GM23248 (cell line): Measurements from ENCODE around the gene GRID2. TPM values are rescaled to one million over a fixed set of nuclear protein-coding genes. Genes with fewer than 3 reads are reported as not detected.
"Not testable (repeated sequence)": the region's sequence is repeated elsewhere in the genome, so short reads cannot be mapped to it uniquely, and the experiment has no call there.

Experiments
- DNase-seq: peaks from one replicate; pipeline ENCODE4 v3.0.0-alpha.2; 2015
- H2AFZ ChIP-seq: fragments of 200-600 bp; sonication (generic); 2 replicates; pipeline ENCODE4 v1.6.1; 2016; ENCODE audit warnings: antibody characterized with exemption
- H3F3A ChIP-seq: fragments of 200-600 bp; sonication (generic); 2 replicates; pipeline ENCODE4 v1.6.1; 2016; ENCODE audit warnings: mild to moderate bottlenecking, antibody characterized with exemption, mixed run types; ENCODE audit not compliant: insufficient read depth
- H3K27ac ChIP-seq: fragments of 200-600 bp; sonication (generic); 2 replicates; pipeline ENCODE4 v1.5.1; 2016; ENCODE audit warnings: mild to moderate bottlenecking
- H3K27me3 ChIP-seq: fragments of 200-600 bp; sonication (generic); replicated peaks from 2 replicates; pipeline ENCODE4 v1.6.1; 2016; ENCODE audit warnings: mild to moderate bottlenecking; ENCODE audit not compliant: insufficient read depth
- H3K36me3 ChIP-seq: fragments of 200-600 bp; sonication (generic); 2 replicates; pipeline ENCODE4 v1.6.1; 2016; ENCODE audit warnings: low read depth, mild to moderate bottlenecking
- H3K4me1 ChIP-seq: fragments of 200-600 bp; sonication (generic); 2 replicates; pipeline ENCODE4 v1.6.1; 2016; ENCODE audit warnings: mild to moderate bottlenecking; ENCODE audit not compliant: insufficient read depth
- H3K4me2 ChIP-seq: fragments of 200-600 bp; sonication (generic); one replicate; pipeline ENCODE4 v1.6.1; 2016; ENCODE audit warnings: mild to moderate bottlenecking; ENCODE audit not compliant: unreplicated experiment
- H3K4me3 ChIP-seq: fragments of 200-600 bp; sonication (generic); 2 replicates; pipeline ENCODE4 v1.5.1; 2016; ENCODE audit warnings: mild to moderate bottlenecking
- H3K79me2 ChIP-seq: fragments of 200-600 bp; sonication (generic); 2 replicates; pipeline ENCODE4 v1.6.1; 2016; ENCODE audit warnings: mild to moderate bottlenecking; ENCODE audit not compliant: insufficient read depth
- H3K9ac ChIP-seq: fragments of 200-600 bp; sonication (generic); 2 replicates; pipeline ENCODE4 v1.6.1; 2016; ENCODE audit warnings: mild to moderate bottlenecking
- H3K9me2 ChIP-seq: fragments of 200-600 bp; sonication (generic); 2 replicates; pipeline ENCODE4 v1.6.1; 2016; ENCODE audit warnings: mixed run types, mild to moderate bottlenecking, moderate library complexity; ENCODE audit not compliant: insufficient read depth
- H3K9me3 ChIP-seq: fragments of 200-600 bp; sonication (generic); one replicate; pipeline ENCODE4 v1.6.1; 2017; ENCODE audit warnings: low read depth
- H4K20me1 ChIP-seq: fragments of 200-600 bp; sonication (generic); 2 replicates; pipeline ENCODE4 v1.6.0; 2016; ENCODE audit not compliant: insufficient read depth
- EZH2 ChIP-seq: fragments of 200-600 bp; sonication (generic); IDR thresholded peaks from 2 replicates; pipeline ENCODE4 v1.6.1; 2018; ENCODE audit warnings: antibody characterized with exemption, mild to moderate bottlenecking; ENCODE audit not compliant: insufficient read depth, poor library complexity, severe bottlenecking
- EZH2phosphoT487 ChIP-seq: fragments of 200-600 bp; sonication (generic); IDR thresholded peaks from 2 replicates; pipeline ENCODE4 v1.6.1; 2018; ENCODE audit warnings: antibody characterized with exemption, moderate library complexity, mild to moderate bottlenecking, low read depth; ENCODE audit not compliant: insufficient read depth
- WGBS, 2 experiments: methylation state at CpG; one replicate each; pipeline ENCODE4 v1.1.6; 2015 to 2017; ENCODE audit warnings: low lambda C conversion rate in 2 of 2, low coverage in 1 of 2; ENCODE audit errors: missing lambda C conversion rate in 2 of 2; 5-methylcytosine and 5-hydroxymethylcytosine counted together
- in situ Hi-C: fragments of 300-500 bp; cut with MboI; formaldehyde crosslinking; loops from 2 replicates; pipeline ENCODE4 v1.15.0; 2020
- polyA plus RNA-seq: library from polyadenylated mRNA; unstranded; fragments of >200 nt; fragmentation: Nextera tagmentation; extraction: Ambion mirVana; gene quantifications from 2 replicates; pipeline ENCODE4 v1.2.1, GENCODE V29; 2016
- total RNA-seq: library from RNA; depleted of rRNA; stranded (reverse); fragments of >200 nt; shearing (Covaris generic); gene quantifications from 2 replicates; pipeline ENCODE4 v1.2.3, GENCODE V29; 2014

GRID2 gene
- total and polyA plus RNA-seq, 2 experiments from 2014 or later, result not detected

- Histone ChIP-seq H3K27me3 (no peaks in the 10 kb centered on the region), H3K9me2 (no peaks in the 10 kb centered on the region), H4K20me1 (no peaks in the 10 kb centered on the region), H3K4me3 (no peak overlapping the region), H3K79me2 (no peaks in the 10 kb centered on the region), H3K9ac (no peak overlapping the region), H3K27ac (no peak overlapping the region), H2AFZ (no peak overlapping the region), H3K4me2 (no peak overlapping the region), H3K36me3 (no peaks in the 10 kb centered on the region), H3K9me3 (no peaks in the 10 kb centered on the region), H3F3A (no peaks in the 10 kb centered on the region), H3K4me1 (no peaks in the 10 kb centered on the region)
- TF ChIP-seq EZH2phosphoT487 (no peak), EZH2 (no peak)
- WGBS, 2 experiments, result 7 to 11% methylated on average over 1 of the region's 1 CpG
- in situ Hi-C loops, result no loop called here
- no peak for DNase-seq
These were observed 141.4 kb downstream of the GRID2 start for GRCh38 chr4:92445127-92445526.

- Histone ChIP-seq H3K9me2 (no peaks in the 10 kb centered on the region), H2AFZ (no peak overlapping the region), H3K27ac (no peak overlapping the region), H3K4me2 (no peak overlapping the region), H3K27me3 (no peaks in the 10 kb centered on the region), H3K4me1 (no peaks in the 10 kb centered on the region), H3K9ac (no peak overlapping the region), H4K20me1 (no peaks in the 10 kb centered on the region), H3K79me2 (no peaks in the 10 kb centered on the region), H3K9me3 (no peaks in the 10 kb centered on the region), H3K4me3 (no peak overlapping the region), H3F3A (no peaks in the 10 kb centered on the region), H3K36me3 (no peaks in the 10 kb centered on the region)
- TF ChIP-seq EZH2phosphoT487 (no peak), EZH2 (no peak)
- WGBS, 2 experiments, result 8 to 10% methylated on average over 1 of the region's 1 CpG
- in situ Hi-C loops, result no loop called here
- DNase-seq, result no peak
These were observed 143.6 kb downstream of the GRID2 start for GRCh38 chr4:92447255-92447905.

GRCh38 chr4:92448176-92448575 is 144.4 kb downstream of the GRID2 start:
- H3K9me3 ChIP-seq, H3K36me3 ChIP-seq, H3K4me3 ChIP-seq, H3K4me2 ChIP-seq, in situ Hi-C loops, H3K9me2 ChIP-seq, H3K9ac ChIP-seq, DNase-seq, H3F3A ChIP-seq, H3K79me2 ChIP-seq, H2AFZ ChIP-seq, H3K27ac ChIP-seq, H3K27me3 ChIP-seq, H4K20me1 ChIP-seq, H3K4me1 ChIP-seq: not testable (repeated sequence)
- WGBS, 2 experiments, result 12 to 25% methylated on average over 5 of the region's 5 CpGs

GRCh38 chr4:92450694-92451093 is 146.9 kb downstream of the GRID2 start:
- Histone ChIP-seq H3K4me1 (no peaks in the 10 kb centered on the region), H4K20me1 (no peaks in the 10 kb centered on the region), H3K9me2 (no peaks in the 10 kb centered on the region), H3K4me3 (no peak overlapping the region), H3K9ac (no peak overlapping the region), H3K36me3 (no peaks in the 10 kb centered on the region), H3K27me3 (no peaks in the 10 kb centered on the region), H3K4me2 (no peak overlapping the region), H3K9me3 (no peaks in the 10 kb centered on the region), H3F3A (no peaks in the 10 kb centered on the region), H3K79me2 (no peaks in the 10 kb centered on the region), H3K27ac (no peak overlapping the region), H2AFZ (no peak overlapping the region)
- no peak for DNase-seq
- in situ Hi-C loops, result no loop called here
- TF ChIP-seq EZH2 (no peak), EZH2phosphoT487 (no peak)

GRCh38 chr4:92451782-92452181 is 148.0 kb downstream of the GRID2 start:
- Histone ChIP-seq H4K20me1 (no peaks in the 10 kb centered on the region), H2AFZ (no peak overlapping the region), H3K27me3 (no peaks in the 10 kb centered on the region), H3K79me2 (no peaks in the 10 kb centered on the region), H3K4me3 (no peak overlapping the region), H3K4me1 (no peaks in the 10 kb centered on the region), H3F3A (no peaks in the 10 kb centered on the region), H3K9me2 (no peaks in the 10 kb centered on the region), H3K4me2 (no peak overlapping the region), H3K9me3 (no peaks in the 10 kb centered on the region), H3K27ac (no peak overlapping the region), H3K36me3 (no peaks in the 10 kb centered on the region), H3K9ac (no peak overlapping the region)
- TF ChIP-seq EZH2phosphoT487 (no peak), EZH2 (no peak)
- in situ Hi-C loops, result no loop called here
- DNase-seq, result no peak

GRCh38 chr4:92452383-92452782 is 148.6 kb downstream of the GRID2 start:
- H3K9me2 ChIP-seq, DNase-seq, H3K4me1 ChIP-seq, H2AFZ ChIP-seq, H4K20me1 ChIP-seq, H3K9ac ChIP-seq, H3K27me3 ChIP-seq, H3F3A ChIP-seq, in situ Hi-C loops, H3K4me3 ChIP-seq, H3K79me2 ChIP-seq, H3K27ac ChIP-seq, H3K36me3 ChIP-seq, H3K4me2 ChIP-seq, H3K9me3 ChIP-seq: not testable (repeated sequence)
- WGBS, 2 experiments, result 33 to 34% methylated on average over 2 of the region's 2 CpGs
